Suppressor macrophage treated with lipopolysaccharide for 4 hours (primary cell): ENCODE measurements around the gene TBL3.
"Not testable (repeated sequence)": the region's sequence is repeated elsewhere in the genome, so short reads cannot be mapped to it uniquely, and the experiment has no call there.

Source experiments
- DNase-seq: peaks from one replicate; pipeline ENCODE4 v3.0.0-alpha.2; 2020

The TBL3 gene

GRCh38 chr16:1944612-1945199 lies 27.1 kb upstream of the TBL3 start:
- DNase-seq: no peak

- no peak for DNase-seq
Observed at GRCh38 chr16:1945559-1946391, 26.1 kb upstream of the TBL3 start.

- no peak for DNase-seq
Observed at GRCh38 chr16:1946495-1947368, 25.1 kb upstream of the TBL3 start.

- DNase-seq: no peak
Observed at GRCh38 chr16:1947369-1947670, 24.5 kb upstream of the TBL3 start.

GRCh38 chr16:1949507-1949906 lies 22.3 kb upstream of the TBL3 start:
- DNase-seq: no peak

- DNase-seq: no peak
Observed at GRCh38 chr16:1950047-1950446, 21.8 kb upstream of the TBL3 start.

- DNase-seq: no peak
Observed at GRCh38 chr16:1950559-1950958, 21.3 kb upstream of the TBL3 start.

- DNase-seq: no peak
Observed at GRCh38 chr16:1953734-1954133, 18.1 kb upstream of the TBL3 start.

- not testable (repeated sequence) for DNase-seq
Observed at GRCh38 chr16:1957434-1958142, 14.3 kb upstream of the TBL3 start.

GRCh38 chr16:1958143-1958491 lies 13.7 kb upstream of the TBL3 start:
- not testable (repeated sequence) for DNase-seq

GRCh38 chr16:1958715-1959268 lies 13.1 kb upstream of the TBL3 start:
- no peak for DNase-seq

GRCh38 chr16:1959269-1960039 lies 12.4 kb upstream of the TBL3 start, which contains the start of gene NDUFB10:
NDUFB10 (plus strand) TSS chr16:1959538; CDS start chr16:1959625, 87 bp downstream.
- peak; percentile 96 for DNase-seq

- no peak for DNase-seq
Observed at GRCh38 chr16:1960665-1961630, 10.9 kb upstream of the TBL3 start.

GRCh38 chr16:1961651-1962067 lies 10.2 kb upstream of the TBL3 start:
- no peak for DNase-seq

GRCh38 chr16:1962161-1963153 lies 9.4 kb upstream of the TBL3 start:
- not testable (repeated sequence) for DNase-seq

GRCh38 chr16:1963806-1964505 lies 7.9 kb upstream of the TBL3 start:
- peak; percentile 55 for DNase-seq

GRCh38 chr16:1964506-1965395 lies 7.1 kb upstream of the TBL3 start, which contains the start of gene RPS2:
RPS2 (minus strand) TSS chr16:1964826; CDS start chr16:1964625, 201 bp downstream.
- peak; percentile 100 for DNase-seq
